GM18909 (cell line): Measurements from ENCODE around the gene CAP2.

Source experiments
- ATAC-seq: cut with Tn5 transposase; IDR thresholded peaks from one replicate; pipeline ENCODE4 v1.9.1; 2021; ENCODE audit warnings: mild to moderate bottlenecking; ENCODE audit not compliant: unreplicated experiment, poor library complexity

Gene CAP2

GRCh38 chr6:17470938-17471327, 77.5 kb downstream of the CAP2 start:
- no peak for ATAC-seq

- ATAC-seq: no peak
Measured at GRCh38 chr6:17472653-17473183, 79.3 kb downstream of the CAP2 start.

- ATAC-seq: no peak
Measured at GRCh38 chr6:17473554-17473953, 80.2 kb downstream of the CAP2 start.

GRCh38 chr6:17474289-17474688, 80.9 kb downstream of the CAP2 start:
- no peak for ATAC-seq

- ATAC-seq: no peak
Measured at GRCh38 chr6:17475606-17476244, 82.3 kb downstream of the CAP2 start.

GRCh38 chr6:17476511-17476910, 83.1 kb downstream of the CAP2 start:
- ATAC-seq: no peak

- ATAC-seq: no peak
Measured at GRCh38 chr6:17477356-17477755, 84.0 kb downstream of the CAP2 start.

- no peak for ATAC-seq
Measured at GRCh38 chr6:17478223-17478907, 85.0 kb downstream of the CAP2 start.

- no peak for ATAC-seq
Measured at GRCh38 chr6:17478946-17479345, 85.6 kb downstream of the CAP2 start.

- no peak for ATAC-seq
Measured at GRCh38 chr6:17480476-17480875, 87.1 kb downstream of the CAP2 start.

- ATAC-seq: no peak
Measured at GRCh38 chr6:17482711-17483110, 89.3 kb downstream of the CAP2 start.

- no peak for ATAC-seq
Measured at GRCh38 chr6:17483391-17484016, 90.1 kb downstream of the CAP2 start.

GRCh38 chr6:17484201-17484849, 90.9 kb downstream of the CAP2 start:
- no peak for ATAC-seq

- no peak for ATAC-seq
Measured at GRCh38 chr6:17485181-17485580, 91.8 kb downstream of the CAP2 start.

- ATAC-seq: no peak
Measured at GRCh38 chr6:17485946-17486345, 92.6 kb downstream of the CAP2 start.

GRCh38 chr6:17486680-17487079, 93.3 kb downstream of the CAP2 start:
- no peak for ATAC-seq

GRCh38 chr6:17490724-17491123, 97.3 kb downstream of the CAP2 start:
- ATAC-seq: peak; percentile 42

GRCh38 chr6:17491416-17492142, 98.2 kb downstream of the CAP2 start:
- no peak for ATAC-seq

GRCh38 chr6:17492350-17492749, 99.0 kb downstream of the CAP2 start:
- no peak for ATAC-seq

- ATAC-seq: no peak
Measured at GRCh38 chr6:17493286-17493685, 99.9 kb downstream of the CAP2 start.
